ENCODE measurements around the gene CS. TPM values are rescaled to one million over a fixed set of nuclear protein-coding genes. Genes with fewer than 3 reads are reported as not detected.
"Not testable (repeated sequence)": the region's sequence is repeated elsewhere in the genome, so short reads cannot be mapped to it uniquely, and the experiment has no call there.

CS gene
- 100 to 1,000 TPM; 169 to 213 (median 200) TPM for polyA plus RNA-seq (ENCODE audit: insufficient read length in 4 of 4)

DNA sequence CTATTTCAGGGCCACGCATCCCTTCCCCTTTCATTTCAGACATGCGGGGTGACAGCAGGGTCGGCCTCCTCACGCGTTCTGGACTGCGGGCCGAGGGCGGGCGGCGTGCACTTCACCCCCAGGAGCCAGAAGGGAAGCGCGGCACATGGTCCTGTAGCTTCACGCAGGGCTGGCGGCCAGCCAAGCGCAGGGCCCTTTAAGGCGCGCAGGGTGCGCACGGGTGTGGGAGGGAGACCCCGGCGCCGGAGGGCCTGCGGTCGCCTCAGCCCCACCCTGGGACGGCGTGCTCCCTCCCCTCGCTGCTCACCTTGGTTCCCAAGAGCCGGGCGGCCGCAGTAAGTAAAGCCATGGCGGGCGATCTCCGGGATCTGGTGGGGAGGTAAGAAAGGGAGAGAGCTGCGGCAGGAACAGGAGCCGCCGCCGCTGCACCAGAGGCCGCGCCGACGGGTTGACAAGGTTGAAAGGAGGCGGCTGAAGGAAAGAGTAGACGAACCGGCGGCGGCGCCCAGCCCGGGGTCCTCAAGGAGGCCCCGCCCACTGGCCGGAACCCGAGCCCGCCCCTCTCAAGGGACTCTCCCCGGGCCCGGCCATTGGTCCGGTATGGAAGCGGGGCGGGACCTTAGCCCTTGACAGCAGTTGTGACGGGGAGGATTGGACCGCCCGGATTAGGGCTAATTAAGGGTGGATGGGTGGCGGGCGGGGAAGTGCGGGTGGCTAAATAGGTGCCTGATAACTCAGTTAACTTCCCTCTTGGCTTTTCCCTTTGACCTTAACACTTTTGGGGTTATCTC is at the start of gene CS:
TSS of gene CS (minus strand) at position 478 of the 791 bp plus-strand sequence. CDS start at position 349, 129 bp downstream.
- DNase-seq (ENCODE audit: low read depth in 4 of 4, low spot score in 2 of 4) = peak; percentile 87 to 96 (median 94)

DNA sequence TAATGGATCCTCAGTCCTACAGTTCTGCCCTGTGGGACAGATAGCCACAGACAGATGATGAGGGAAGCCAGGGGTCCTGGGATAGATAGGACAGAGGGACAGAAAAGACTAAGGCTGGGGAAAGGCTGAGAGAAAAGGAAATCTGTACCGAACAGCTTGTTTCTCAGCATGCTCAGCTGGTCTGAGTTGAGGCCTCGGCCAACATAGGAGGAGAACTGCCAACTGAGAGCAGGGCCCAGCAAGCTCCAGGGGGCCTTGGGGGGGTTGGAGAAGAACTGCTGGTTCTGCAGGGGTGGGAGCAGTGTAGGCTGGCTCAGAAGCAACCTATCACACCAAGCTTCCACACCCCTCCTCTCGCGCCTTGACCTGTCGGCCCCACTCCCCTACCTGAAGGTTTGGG is 48.6 kb upstream of the CS start:
- DNase-seq (ENCODE audit: low read depth in 4 of 4, low spot score in 2 of 4) = no peak

- not testable (repeated sequence) for DNase-seq (ENCODE audit: low read depth in 4 of 4, low spot score in 2 of 4)
These were observed 47.1 kb upstream of the CS start for GRCh38 chr12:56347255-56347654.

GRCh38 chr12:56346675-56347074 is 46.5 kb upstream of the CS start:
- no peak for DNase-seq (ENCODE audit: low read depth in 4 of 4, low spot score in 2 of 4)

DNA sequence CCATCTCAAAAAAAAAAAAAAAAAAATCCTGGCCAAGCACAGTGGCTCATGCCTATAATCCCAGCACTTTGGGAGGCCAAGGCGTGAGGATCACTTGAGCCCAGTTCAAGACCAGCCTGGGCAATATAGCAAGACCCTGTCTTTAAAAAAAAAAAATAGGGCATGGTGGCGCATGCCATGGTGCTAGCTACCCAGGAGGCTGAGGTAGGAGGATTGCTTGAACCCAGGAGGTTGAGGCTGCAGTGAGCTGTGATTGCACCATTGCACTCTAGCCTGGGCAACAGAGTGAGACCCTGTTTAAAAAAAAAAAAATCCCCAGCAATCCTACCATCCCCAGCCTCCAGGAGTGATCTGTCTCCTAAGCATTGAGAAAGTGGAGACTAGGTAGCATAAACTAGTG is 42.2 kb upstream of the CS start:
- not testable (repeated sequence) for DNase-seq (ENCODE audit: low read depth in 4 of 4, low spot score in 2 of 4)

- DNase-seq (ENCODE audit: low read depth in 4 of 4, low spot score in 2 of 4) = no peak
These were observed 41.5 kb upstream of the CS start for GRCh38 chr12:56341616-56342015.

DNA sequence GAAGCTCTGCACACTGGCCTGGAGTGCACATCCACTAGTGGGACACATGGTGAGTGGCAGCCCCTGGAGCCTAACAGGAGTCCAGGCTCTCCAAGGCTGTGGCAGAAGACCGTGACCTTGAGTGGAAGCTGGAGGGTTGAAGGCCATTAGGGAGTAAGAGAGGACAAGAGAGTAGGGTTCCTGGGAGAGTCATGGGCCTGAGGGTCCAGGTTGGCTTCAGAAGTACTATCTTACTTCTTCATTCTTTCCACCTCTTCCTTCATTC is 39.0 kb upstream of the CS start:
- no peak for DNase-seq (ENCODE audit: low read depth in 4 of 4, low spot score in 2 of 4)

DNA sequence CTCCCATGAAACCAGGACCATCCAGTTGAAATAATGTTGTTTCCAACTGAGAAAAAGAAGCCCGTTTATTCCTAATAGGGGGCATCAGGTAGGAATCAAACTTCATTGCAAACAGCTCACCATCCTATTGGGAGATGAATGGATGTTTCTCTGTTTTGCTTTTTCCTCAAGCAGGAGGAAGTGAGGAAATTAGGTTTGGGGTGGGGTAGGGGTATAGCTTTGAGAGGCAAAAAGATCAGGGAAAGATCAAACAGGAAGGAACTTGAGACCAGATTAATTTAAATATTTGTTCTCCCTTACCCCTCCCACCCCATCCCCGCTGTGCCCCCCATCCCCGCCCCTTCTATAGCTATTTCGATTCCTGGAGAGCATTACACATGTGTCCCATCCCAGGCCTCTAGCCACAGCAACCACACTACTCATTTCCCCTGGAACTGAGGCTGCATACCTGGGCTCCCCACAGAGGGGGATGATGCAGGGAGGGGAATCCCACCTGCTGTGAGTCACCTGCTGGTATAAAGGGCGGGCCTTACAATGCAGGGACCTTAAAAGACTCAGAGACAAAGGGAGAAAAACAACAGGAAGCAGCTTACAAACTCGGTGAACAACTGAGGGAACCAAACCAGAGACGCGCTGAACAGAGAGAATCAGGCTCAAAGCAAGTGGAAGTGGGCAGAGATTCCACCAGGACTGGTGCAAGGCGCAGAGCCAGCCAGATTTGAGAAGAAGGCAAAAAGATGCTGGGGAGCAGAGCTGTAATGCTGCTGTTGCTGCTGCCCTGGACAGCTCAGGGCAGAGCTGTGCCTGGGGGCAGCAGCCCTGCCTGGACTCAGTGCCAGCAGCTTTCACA is 38.4 kb upstream of the CS start, which contains the start of gene IL23A:
TSS of gene IL23A (plus strand) at position 577 of the 850 bp plus-strand sequence. CDS start at position 738, 161 bp downstream.
- no peak for DNase-seq (ENCODE audit: low read depth in 4 of 4, low spot score in 2 of 4)

DNA sequence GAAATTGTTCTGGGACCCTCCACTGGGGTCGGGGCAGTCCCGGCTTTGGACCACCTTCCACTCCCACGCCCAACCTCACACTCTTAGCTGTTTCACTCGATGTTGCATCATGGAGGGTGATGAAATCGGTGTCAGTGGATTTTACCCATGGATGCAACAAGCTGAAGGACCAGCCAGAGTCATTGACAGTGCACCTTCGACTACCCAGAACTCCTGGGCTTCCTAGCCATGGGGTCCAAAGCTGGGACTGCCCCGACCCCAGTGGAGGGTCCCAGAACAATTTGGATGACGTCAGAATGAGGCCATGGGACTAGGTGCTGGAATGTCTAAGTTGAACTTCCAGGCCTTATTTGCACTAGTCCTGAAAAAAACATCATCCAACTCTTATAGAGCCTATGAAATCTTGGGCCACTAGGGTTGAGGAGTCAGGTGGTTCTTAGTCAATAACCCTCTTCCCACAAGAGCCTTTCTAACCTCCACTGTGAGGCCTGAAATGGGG is 37.7 kb upstream of the CS start:
- no peak for DNase-seq (ENCODE audit: low read depth in 4 of 4, low spot score in 2 of 4)

DNA sequence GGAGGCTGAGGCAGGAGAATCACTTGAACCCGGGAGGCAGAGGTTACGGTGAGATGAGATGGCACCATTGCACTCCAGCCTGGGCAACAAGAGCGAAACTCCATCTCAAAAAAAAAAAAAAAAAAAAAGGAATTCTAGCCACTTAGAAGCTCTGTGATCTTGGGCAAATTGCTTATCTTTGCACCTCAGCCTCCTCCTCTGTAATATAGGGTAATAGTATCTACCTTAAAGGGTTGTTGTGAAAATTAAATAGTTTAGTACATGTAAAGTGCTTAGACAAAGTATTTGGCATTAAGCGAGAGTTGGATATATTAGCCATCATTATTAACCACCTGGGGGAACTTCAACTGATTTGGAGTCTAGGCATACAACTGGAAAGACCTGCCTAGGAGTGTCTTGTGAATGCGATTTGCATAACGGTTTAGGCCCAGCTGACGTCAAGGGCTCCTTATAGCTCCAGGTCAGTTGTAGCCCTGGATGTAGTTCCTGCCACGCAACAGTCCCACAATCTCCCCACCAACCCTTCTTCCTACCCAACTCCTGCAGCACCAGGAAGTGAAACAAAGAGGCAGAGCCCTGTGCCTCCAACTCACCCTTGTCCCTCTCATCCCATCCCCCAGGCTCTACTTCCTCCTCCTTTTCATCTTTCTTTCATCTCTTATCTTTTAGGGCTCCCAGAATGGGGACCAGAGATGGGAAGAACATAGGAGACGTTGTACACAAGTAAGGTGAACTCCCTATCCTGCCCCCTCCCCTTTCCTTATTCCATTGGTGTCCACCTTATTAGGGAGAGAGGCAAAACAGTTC is 36.4 kb upstream of the CS start:
- no peak for DNase-seq (ENCODE audit: low read depth in 4 of 4, low spot score in 2 of 4)

- not testable (repeated sequence) for DNase-seq (ENCODE audit: low read depth in 4 of 4, low spot score in 2 of 4)
These were observed 35.4 kb upstream of the CS start for GRCh38 chr12:56335527-56335926.

DNA sequence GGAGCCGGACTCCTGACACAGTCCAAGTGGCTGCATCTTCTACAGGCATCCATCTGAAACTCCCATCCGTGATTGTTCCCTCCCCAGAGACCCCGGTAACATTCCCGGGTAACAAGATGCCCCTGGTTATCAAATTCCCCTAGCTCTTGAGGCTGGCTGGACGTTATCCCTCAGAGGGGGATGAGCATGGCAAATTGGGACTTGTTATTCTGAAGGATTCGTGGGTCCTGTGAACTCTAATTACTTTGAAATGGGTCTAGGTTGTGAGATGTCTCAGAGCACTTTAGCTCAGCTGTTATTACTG is 34.3 kb upstream of the CS start:
- peak in 1 of 4 donors; percentile 4 for DNase-seq (ENCODE audit: low read depth in 4 of 4, low spot score in 2 of 4)

DNA sequence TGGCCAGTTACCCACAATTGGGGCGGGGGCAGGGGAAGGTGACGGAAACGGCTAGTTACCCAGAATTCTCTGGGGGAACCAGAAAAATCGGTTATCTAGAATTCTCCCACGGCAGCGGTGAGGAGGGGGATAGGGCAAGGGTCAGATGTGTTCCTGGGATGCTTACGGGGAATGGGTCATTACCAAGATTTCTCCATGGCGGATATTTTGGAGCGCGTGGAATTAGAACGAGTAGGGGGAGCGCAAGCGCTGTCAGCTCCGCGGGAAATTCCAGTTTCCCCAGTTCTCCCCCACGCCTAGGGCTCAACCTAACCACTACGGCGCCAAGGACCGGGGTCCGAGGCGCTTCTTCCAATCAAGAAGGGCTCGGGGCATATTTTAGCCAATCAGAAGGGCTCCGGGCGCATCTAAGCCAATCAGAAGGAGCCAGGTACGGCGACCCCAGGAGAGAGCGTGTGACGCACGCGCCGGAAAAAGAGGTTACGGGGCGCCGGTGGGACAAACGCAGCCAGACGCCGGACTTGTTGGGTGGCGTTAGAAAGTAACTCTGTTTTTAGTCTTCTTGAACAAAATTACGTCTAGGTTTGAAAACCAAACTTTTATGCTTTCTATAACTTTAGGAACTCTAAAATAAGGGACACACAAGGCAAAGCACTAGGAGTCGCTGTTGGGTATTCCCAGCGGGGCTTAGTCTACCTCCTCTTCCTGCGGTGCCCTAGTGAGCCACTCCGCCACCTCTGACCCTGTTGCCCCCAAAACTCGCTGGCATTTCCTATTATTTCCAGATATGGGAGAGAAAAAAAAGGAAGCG is 33.8 kb upstream of the CS start, which contains the start of gene PAN2:
TSS of gene PAN2 (minus strand) at position 322 of the 811 bp plus-strand sequence. CDS start 906 bp downstream, outside the sequence.
- DNase-seq (ENCODE audit: low read depth in 4 of 4, low spot score in 2 of 4) = peak; percentile 91 to 97 (median 94)

DNA sequence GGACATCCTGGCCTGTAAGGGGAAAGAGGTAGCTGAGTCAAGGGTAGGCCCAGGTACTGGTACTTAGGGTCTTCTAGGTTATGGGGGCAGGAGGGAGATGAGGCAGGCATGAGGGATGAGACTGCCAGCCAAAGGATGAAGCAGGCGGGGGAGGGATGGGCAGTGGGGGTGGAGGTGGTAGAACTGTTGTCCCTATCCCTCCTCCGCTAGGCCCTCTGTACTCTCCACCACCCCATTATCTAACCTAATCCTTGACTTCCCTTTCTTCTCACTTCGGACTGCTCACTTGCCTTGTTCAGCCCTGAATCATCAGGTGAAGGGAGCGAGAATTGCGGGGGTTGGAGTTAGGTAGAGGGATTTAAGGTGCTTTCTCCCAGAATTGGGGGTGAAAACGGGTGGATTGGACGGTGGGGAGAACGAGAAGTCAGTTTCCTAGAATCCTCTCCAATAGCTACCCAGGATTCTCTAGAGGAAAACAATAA is 33.1 kb upstream of the CS start:
- peak in 2 of 4 donors; percentile 4 to 7 for DNase-seq (ENCODE audit: low read depth in 4 of 4, low spot score in 2 of 4)

- no peak for DNase-seq (ENCODE audit: low read depth in 4 of 4, low spot score in 2 of 4)
These were observed 32.5 kb upstream of the CS start for GRCh38 chr12:56332512-56333196.

DNA sequence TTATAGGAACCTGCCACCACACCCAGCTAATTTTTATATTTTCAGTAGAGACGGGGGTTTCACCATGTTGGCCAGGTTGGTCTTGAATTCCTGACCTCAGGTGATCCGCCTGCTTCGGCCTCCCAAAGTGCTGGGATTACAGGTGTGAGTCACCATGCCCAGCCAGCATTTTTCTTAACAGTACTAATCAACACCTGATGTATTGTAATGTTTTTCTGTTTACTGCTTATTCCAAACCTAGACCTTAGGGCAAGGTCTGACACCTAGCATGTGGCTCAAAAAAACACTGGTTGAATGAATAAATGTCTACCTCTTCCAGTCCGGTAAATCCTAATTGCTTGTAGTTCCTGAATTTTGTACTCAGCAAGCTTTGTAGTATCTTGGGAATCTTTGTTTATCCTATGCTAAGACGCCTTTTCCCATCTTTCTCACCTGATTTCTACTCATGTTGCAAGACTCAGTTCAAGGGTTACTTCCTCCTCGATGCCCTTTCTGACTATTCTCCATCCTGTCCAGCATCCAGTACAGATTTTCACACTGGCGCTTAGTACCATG is 30.9 kb upstream of the CS start:
- DNase-seq (ENCODE audit: low read depth in 4 of 4, low spot score in 2 of 4) = no peak

- no peak for DNase-seq (ENCODE audit: low read depth in 4 of 4, low spot score in 2 of 4)
These were observed 26.4 kb upstream of the CS start for GRCh38 chr12:56326533-56326932.

DNA sequence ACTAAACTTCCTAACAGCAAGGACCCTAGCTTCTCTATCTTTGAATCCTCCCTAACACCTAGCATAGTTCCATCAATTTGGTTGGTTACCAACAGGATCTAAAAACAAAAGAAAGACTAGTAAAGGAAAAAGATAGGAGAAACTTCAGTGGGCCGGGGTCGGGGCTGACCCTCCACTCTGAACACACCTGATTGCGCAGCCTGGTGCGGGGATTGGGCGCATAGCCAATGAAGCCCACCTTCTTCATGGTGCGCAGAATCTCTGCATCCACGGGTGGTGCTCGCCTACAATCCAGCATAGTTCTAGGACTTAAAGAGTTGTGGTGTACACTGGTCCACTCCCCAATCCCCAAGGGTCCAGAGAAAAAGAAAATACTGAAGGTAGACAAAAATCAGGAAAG is 26.0 kb upstream of the CS start:
- no peak for DNase-seq (ENCODE audit: low read depth in 4 of 4, low spot score in 2 of 4)

- DNase-seq (ENCODE audit: low read depth in 4 of 4, low spot score in 2 of 4) = no peak
These were observed 24.1 kb upstream of the CS start for GRCh38 chr12:56324206-56324605.
